ENCODE measurements around the gene SDC1. TPM values are rescaled to one million over a fixed set of nuclear protein-coding genes. Genes with fewer than 3 reads are reported as not detected.

SDC1 gene
- total and polyA plus RNA-seq, 2 of the 8 experiments (the other 6 are each of a cell fraction or from before 2014, with no cell fraction given), result 45.3 to 73.3 TPM

GRCh38 chr2:20242727-20243377 lies 17.9 kb upstream of the SDC1 start:
- WGBS, 2 experiments (ENCODE audit: extremely low coverage in 1 of 2, insufficient coverage in 1 of 2, insufficient read length in 1 of 2, insufficient replicate concordance in 2 of 2, low coverage in 1 of 2, low lambda C conversion rate in 2 of 2, missing lambda C conversion rate in 1 of 2), result 79% methylated on average over 9 of the region's 9 CpGs; no CpG with 5 or more reads in 1 of the 2 experiments
- H2BK12ac ChIP-seq (ENCODE audit: low read depth, low read length), result peak overlapping the region; percentile 77; the same call in 1 of the 2 replicates
- H3K4me1 ChIP-seq (replicated peaks in 1 of 4; ENCODE audit: control insufficient read depth in 3 of 4, insufficient read depth in 4 of 4, low read length in 3 of 4), result peaks cover 0 to 8% (median 2%) of the 10 kb centered on the region in 4 experiments; a peak in 5 of 7 replicates
- no peak overlapping the region for H2AK5ac ChIP-seq (ENCODE audit: low read depth, low read length)
- H3K18ac ChIP-seq (ENCODE audit: extremely low read depth, low read length), result no peak overlapping the region; the same call in 1 of the 2 replicates
- no peaks in the 10 kb centered on the region for H3K9me3 ChIP-seq (ENCODE audit: insufficient read depth in 2 of 2, low read depth in 1 of 2, low read length in 1 of 2)
- no peak for FAIRE-seq
- H2AFZ ChIP-seq (ENCODE audit: low read length), result no peak overlapping the region
- H2BK5ac ChIP-seq (ENCODE audit: low read depth, low read length), result peak overlapping the region; percentile 78; the same call in 1 of the 2 replicates
- ChIA-PET POLR2A (ENCODE audit: partially characterized antibody) (interaction anchor here (1.0 to 1.4 kb wide), 3 partner anchors 11 to 93 kb away, joined by 3 to 5 read pairs (median 3); no protein-coding TSS in a partner anchor), CTCF (ENCODE audit: partially characterized antibody) (interaction anchor here (0.8 to 5.2 kb wide), 27 partner anchors 10 to 294 kb away, joined by 3 to 63 read pairs (median 4); partner anchors contain the start of gene SDC1)
- H3K9ac ChIP-seq (replicated peaks in 1 of 4; ENCODE audit: extremely low read depth in 1 of 4, low read depth in 3 of 4, low read length in 3 of 4), result no peak overlapping the region
- no peaks in the 10 kb centered on the region for H4K20me1 ChIP-seq (replicated peaks in 1 of 2; ENCODE audit: control insufficient read depth in 1 of 2, insufficient read depth in 2 of 2, low read length in 2 of 2)
- H3K4me3 ChIP-seq (ENCODE audit: extremely low read depth in 1 of 4, insufficient read depth in 2 of 4, low read depth in 3 of 4, low read length in 4 of 4), result no peak overlapping the region
- H3K79me2 ChIP-seq (ENCODE audit: control insufficient read depth in 1 of 2, insufficient read depth in 2 of 2, low read length in 2 of 2), result no peaks in the 10 kb centered on the region
- H3K56ac ChIP-seq (replicated peaks; ENCODE audit: insufficient read length, low read depth, low read length), result no peak overlapping the region
- H3K36me3 ChIP-seq (ENCODE audit: control insufficient read depth in 2 of 4, insufficient read depth in 4 of 4, low read length in 3 of 4), result peaks cover 0 to under 1% (median 0%) of the 10 kb centered on the region in 4 experiments; a peak in 1 of 8 replicates
- H3K14ac ChIP-seq (ENCODE audit: insufficient read length), result no peak overlapping the region
- H3K79me1 ChIP-seq (ENCODE audit: low read depth, low read length), result no peaks in the 10 kb centered on the region
- 0 out of 2 replicates have a peak overlapping the region, but pooled peaks have one; percentile 46 for H2BK15ac ChIP-seq (ENCODE audit: low read length)
- H3K23me2 ChIP-seq (ENCODE audit: low read depth, low read length), result no peaks in the 10 kb centered on the region
- no peaks in the 10 kb centered on the region; a peak in 1 of 7 replicates for H3K27me3 ChIP-seq (replicated peaks in 1 of 4; ENCODE audit: control insufficient read depth in 3 of 4, extremely low read depth in 1 of 4, insufficient read depth in 3 of 4, low read length in 3 of 4)
- H3K4ac ChIP-seq (replicated peaks; ENCODE audit: insufficient read length, low read depth, low read length), result no peak overlapping the region
- no peak overlapping the region for H3K4me2 ChIP-seq (ENCODE audit: insufficient read depth in 1 of 2, low read depth in 2 of 2, low read length in 2 of 2)
- H4K8ac ChIP-seq (ENCODE audit: extremely low read depth, insufficient read depth, low read length), result no peak overlapping the region
- H3K23ac ChIP-seq (ENCODE audit: insufficient read length), result no peak overlapping the region
- H4K91ac ChIP-seq (replicated peaks; ENCODE audit: insufficient read length, low read length), result no peak overlapping the region
- 0 out of 2 replicates have a peak overlapping the region, but pooled peaks have one; percentile 32 for H2BK20ac ChIP-seq (ENCODE audit: low read length)
- H3K27ac ChIP-seq (ENCODE audit: low read depth, low read length), result 0 out of 2 replicates have a peak overlapping the region, but pooled peaks have one; percentile 3
- DNase-seq (ENCODE audit: low read depth in 1 of 2, low spot score in 2 of 2), result peak in 1 of 2 experiments; percentile 58
- no peak overlapping the region for H4K5ac ChIP-seq (ENCODE audit: insufficient read length, low read depth, low read length)
- no peak overlapping the region for H2BK120ac ChIP-seq (replicated peaks; ENCODE audit: low read depth, low read length)
- peak in 1 of 2 experiments; percentile 24; a peak in 1 of 3 replicates for TF ChIP-seq POLR2A (IDR thresholded peaks at IDR 0.05; ENCODE audit: control extremely low read depth in 1 of 2, low read depth in 2 of 2, low read length in 2 of 2)
- peak; percentile 70 for TF ChIP-seq SRF (IDR thresholded peaks at IDR 0.05; ENCODE audit: low read depth, low read length)
- no peak for TF ChIP-seq CBX8 (IDR thresholded peaks at IDR 0.05; ENCODE audit: borderline replicate concordance, low read depth, low read length)
- no peak for TF ChIP-seq USF2 (IDR thresholded peaks at IDR 0.05; ENCODE audit: low read length)
- no peak for TF ChIP-seq ZNF274 (IDR thresholded peaks at IDR 0.05; ENCODE audit: borderline replicate concordance, extremely low read depth, low read length)
- peak; percentile 47; the same call in 1 of the 2 replicates for TF ChIP-seq E2F6 (IDR thresholded peaks at IDR 0.05)
- TF ChIP-seq RAD21 (IDR thresholded peaks at IDR 0.05 in 1 of 2, conservative IDR thresholded peaks at IDR 0.05 in 1 of 2; ENCODE audit: low read depth in 2 of 2, low read length in 2 of 2), result peak in 1 of 2 experiments; percentile 3; a peak in 2 of 4 replicates
- TF ChIP-seq POU5F1 (IDR thresholded peaks at IDR 0.05; ENCODE audit: low read depth, low read length), result no peak
